ENCODE data around the gene CCDC24. TPM values are rescaled to one million over a fixed set of nuclear protein-coding genes. Genes with fewer than 3 reads are reported as not detected.

Gene CCDC24
- total and polyA plus RNA-seq, 9 of the 15 experiments (the other 6 are each of a cell fraction or from before 2014, with no cell fraction given) = 0.31 to 4.5 (median 1.5) TPM

- TF ChIP-seq, protein P1, sequence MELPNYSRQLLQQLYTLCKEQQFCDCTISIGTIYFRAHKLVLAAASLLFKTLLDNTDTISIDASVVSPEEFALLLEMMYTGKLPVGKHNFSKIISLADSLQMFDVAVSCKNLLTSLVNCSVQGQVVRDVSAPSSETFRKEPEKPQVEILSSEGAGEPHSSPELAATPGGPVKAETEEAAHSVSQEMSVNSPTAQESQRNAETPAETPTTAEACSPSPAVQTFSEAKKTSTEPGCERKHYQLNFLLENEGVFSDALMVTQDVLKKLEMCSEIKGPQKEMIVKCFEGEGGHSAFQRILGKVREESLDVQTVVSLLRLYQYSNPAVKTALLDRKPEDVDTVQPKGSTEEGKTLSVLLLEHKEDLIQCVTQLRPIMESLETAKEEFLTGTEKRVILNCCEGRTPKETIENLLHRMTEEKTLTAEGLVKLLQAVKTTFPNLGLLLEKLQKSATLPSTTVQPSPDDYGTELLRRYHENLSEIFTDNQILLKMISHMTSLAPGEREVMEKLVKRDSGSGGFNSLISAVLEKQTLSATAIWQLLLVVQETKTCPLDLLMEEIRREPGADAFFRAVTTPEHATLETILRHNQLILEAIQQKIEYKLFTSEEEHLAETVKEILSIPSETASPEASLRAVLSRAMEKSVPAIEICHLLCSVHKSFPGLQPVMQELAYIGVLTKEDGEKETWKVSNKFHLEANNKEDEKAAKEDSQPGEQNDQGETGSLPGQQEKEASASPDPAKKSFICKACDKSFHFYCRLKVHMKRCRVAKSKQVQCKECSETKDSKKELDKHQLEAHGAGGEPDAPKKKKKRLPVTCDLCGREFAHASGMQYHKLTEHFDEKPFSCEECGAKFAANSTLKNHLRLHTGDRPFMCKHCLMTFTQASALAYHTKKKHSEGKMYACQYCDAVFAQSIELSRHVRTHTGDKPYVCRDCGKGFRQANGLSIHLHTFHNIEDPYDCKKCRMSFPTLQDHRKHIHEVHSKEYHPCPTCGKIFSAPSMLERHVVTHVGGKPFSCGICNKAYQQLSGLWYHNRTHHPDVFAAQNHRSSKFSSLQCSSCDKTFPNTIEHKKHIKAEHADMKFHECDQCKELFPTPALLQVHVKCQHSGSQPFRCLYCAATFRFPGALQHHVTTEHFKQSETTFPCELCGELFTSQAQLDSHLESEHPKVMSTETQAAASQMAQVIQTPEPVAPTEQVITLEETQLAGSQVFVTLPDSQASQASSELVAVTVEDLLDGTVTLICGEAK (IDR thresholded peaks at IDR 0.05) = peak; percentile 93
- TF ChIP-seq, protein P1 (CRISPR knock-in tag; IDR thresholded peaks at IDR 0.05) = no peak
- TF ChIP-seq CREB3L1 (IDR thresholded peaks at IDR 0.05; ENCODE audit: borderline replicate concordance, low read depth) = peak; percentile 97
- TF ChIP-seq GMEB1 (CRISPR knock-in tag; IDR thresholded peaks at IDR 0.05) = peak; percentile 72
- TF ChIP-seq ZNF253 (CRISPR knock-in tag; conservative IDR thresholded peaks at IDR 0.05) = no peak
- no peak for TF ChIP-seq POLR2H (tag; IDR thresholded peaks at IDR 0.05; ENCODE audit: low read depth)
- TF ChIP-seq PHF20 (IDR thresholded peaks at IDR 0.05; ENCODE audit: partially characterized antibody) = peak; percentile 74
- peak; percentile 18; the same call in 1 of the 2 replicates for TF ChIP-seq CBFA2T3 (IDR thresholded peaks at IDR 0.05)
- 0 out of 2 replicates have a peak, but pooled peaks have one; percentile 15 for TF ChIP-seq ZNF695 (CRISPR knock-in tag; IDR thresholded peaks at IDR 0.05)
- TF ChIP-seq CHD1 (IDR thresholded peaks at IDR 0.05; ENCODE audit: low read length) = peak; percentile 70
- TF ChIP-seq FIP1L1 (IDR thresholded peaks at IDR 0.05; ENCODE audit: low read depth, low read length, poor library complexity, severe bottlenecking) = peak; percentile 100
- peak; percentile 26; the same call in 1 of the 2 replicates for TF ChIP-seq TCF3 (CRISPR knock-in tag; IDR thresholded peaks at IDR 0.05)
- TF ChIP-seq NR2C1 (IDR thresholded peaks at IDR 0.05) = peak; percentile 58; the same call in 1 of the 2 replicates
- TF ChIP-seq NR2C1 (tag; IDR thresholded peaks at IDR 0.05) = peak; percentile 84
Observed at GRCh38 chr1:43946236-43947060, 45.0 kb upstream of the CCDC24 start, which contains the start of gene IPO13 (continued).
